Measurements from ENCODE around the gene KRT78.

KRT78 gene

DNA sequence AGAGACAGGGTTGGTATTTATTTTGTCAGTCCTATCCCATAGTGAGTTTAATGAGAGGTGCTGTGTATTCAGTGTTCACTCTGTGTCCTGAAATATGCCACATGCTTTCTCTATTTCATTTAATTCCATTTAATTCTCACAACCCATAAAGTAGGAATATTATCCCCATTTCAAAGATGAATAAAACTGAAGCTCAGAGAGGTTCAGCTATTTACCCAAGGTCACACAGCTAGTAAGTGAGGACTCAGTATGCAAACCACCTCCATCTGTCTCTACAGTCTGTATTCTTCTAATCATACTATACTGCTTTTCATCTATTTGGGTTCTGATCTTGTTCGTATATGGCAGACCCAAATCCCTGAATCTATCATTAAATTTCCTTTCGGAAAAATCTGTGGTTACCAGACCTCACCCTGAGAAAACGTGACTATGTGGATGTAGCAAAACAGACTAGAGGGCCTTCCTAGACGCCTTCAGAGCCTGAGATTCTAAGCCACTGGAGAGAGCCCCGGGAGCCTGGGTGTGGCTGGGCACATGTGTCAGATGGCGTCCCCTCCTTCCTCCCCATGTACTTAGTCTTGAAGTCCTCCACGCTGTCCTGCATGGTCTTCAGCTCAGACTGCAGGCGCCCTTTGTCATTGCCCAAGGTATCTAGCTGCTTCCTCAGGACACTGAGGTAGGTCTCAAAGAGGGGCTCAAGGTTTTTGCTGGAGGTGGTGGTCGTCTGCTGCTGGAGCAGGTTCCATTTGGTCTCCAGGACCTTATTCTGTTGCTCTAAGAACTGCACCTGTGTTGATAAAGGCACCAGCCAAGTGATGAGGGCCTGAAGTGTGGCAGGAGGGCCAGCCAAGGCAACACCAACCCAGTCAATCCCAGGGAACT lies 37.4 kb downstream of the KRT78 start:
- Histone ChIP-seq H3K4me3 (ENCODE audit: insufficient read depth, low read depth, low read length) (no peak overlapping the region), H3K27me3 (ENCODE audit: control insufficient read depth, insufficient read depth, low read length, poor library complexity, severe bottlenecking) (no peaks in the 10 kb centered on the region), H3K4me1 (ENCODE audit: control insufficient read depth, insufficient read depth, low read length) (no peaks in the 10 kb centered on the region), H3K36me3 (ENCODE audit: control insufficient read depth, insufficient read depth, low read length) (no peaks in the 10 kb centered on the region), H3K9me3 (ENCODE audit: control insufficient read depth, low read length) (no peaks in the 10 kb centered on the region), H3K27ac (ENCODE audit: insufficient read depth, low read depth, low read length, poor library complexity, severe bottlenecking) (no peak overlapping the region)
- WGBS, 2 experiments, result 92% methylated on average over 9 of the region's 9 CpGs

DNA sequence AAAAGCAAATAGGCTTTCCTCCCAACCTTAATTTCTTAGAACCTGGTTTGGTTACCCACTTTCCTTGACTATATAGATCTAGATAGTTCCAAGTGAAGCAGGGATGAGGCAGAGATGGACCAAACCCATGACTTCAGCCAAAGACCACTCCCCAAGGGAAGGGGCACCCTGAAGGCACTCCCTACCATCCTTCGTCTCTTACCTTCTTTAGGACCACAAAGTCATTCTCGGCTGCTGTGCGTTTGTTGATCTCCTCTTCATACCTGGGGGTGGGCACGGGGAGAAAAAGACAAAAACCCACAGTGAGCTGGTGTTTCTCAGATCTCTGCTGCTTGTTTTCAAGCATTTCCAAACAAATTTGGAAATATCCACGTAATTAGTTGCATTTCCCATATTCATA lies 38.2 kb downstream of the KRT78 start:
- Histone ChIP-seq H3K9me3 (ENCODE audit: control insufficient read depth, low read length) (no peaks in the 10 kb centered on the region), H3K27ac (ENCODE audit: insufficient read depth, low read depth, low read length, poor library complexity, severe bottlenecking) (no peak overlapping the region), H3K4me3 (ENCODE audit: insufficient read depth, low read depth, low read length) (no peak overlapping the region), H3K4me1 (ENCODE audit: control insufficient read depth, insufficient read depth, low read length) (no peaks in the 10 kb centered on the region), H3K27me3 (ENCODE audit: control insufficient read depth, insufficient read depth, low read length, poor library complexity, severe bottlenecking) (no peaks in the 10 kb centered on the region), H3K36me3 (ENCODE audit: control insufficient read depth, insufficient read depth, low read length) (no peaks in the 10 kb centered on the region)
- WGBS, 2 experiments, result 71 to 72% methylated on average over 5 of the region's 5 CpGs

DNA sequence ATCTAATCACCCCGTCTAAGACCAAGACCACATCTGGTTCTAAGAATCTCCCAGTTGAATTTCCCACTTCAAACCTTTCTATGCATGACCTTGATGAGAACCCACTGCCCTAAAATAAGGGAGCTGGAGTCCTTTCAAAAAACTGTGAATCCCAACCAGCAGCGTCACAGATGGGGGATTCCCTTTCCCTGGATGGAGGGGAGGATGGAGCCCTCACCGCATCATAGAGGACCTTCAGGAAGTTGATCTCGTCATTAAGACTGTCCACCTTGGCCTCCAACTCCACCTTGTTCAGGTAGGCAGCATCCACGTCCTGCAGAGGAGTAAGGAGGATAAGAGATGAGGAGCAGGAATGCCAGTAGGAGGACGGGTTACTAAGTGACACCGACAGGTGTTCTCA lies 39.6 kb downstream of the KRT78 start:
- H3K27ac ChIP-seq (ENCODE audit: insufficient read depth, low read depth, low read length, poor library complexity, severe bottlenecking), result no peak overlapping the region
- H3K9me3 ChIP-seq (ENCODE audit: control insufficient read depth, low read length), result no peaks in the 10 kb centered on the region
- no peaks in the 10 kb centered on the region for H3K27me3 ChIP-seq (ENCODE audit: control insufficient read depth, insufficient read depth, low read length, poor library complexity, severe bottlenecking)
- H3K4me1 ChIP-seq (ENCODE audit: control insufficient read depth, insufficient read depth, low read length), result peaks cover 6% of the 10 kb centered on the region
- WGBS, 2 experiments, result 91% methylated on average over 7 of the region's 7 CpGs
- H3K4me3 ChIP-seq (ENCODE audit: insufficient read depth, low read depth, low read length), result no peak overlapping the region
- no peaks in the 10 kb centered on the region for H3K36me3 ChIP-seq (ENCODE audit: control insufficient read depth, insufficient read depth, low read length)

DNA sequence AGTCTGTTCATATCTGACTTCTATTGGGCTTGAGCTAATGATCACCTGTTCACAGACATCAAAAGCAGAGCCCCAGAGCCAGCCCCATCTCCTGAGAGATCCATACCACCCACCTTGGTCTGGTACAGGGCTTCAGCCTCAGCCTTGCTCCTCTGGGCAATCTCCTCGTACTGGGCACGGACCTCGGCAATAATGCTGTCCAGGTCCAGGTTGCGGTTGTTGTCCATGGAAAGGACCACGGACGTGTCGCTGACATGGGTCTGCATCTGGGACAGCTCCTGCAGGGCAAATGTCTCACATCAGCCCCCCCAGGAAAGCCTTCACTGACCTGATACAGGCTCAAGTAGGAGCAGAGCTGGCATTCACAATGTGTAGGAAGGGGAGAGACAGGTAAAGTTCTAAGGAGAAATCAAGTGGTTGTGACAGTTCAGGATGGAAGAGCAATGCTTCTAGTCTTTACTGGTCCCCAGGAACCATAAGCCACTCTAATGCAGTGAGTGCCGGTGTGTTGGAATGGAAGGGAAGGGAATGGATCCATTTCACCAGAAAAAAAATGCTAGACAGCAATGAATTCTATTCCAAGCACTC lies 40.1 kb downstream of the KRT78 start:
- H3K4me1 ChIP-seq (ENCODE audit: control insufficient read depth, insufficient read depth, low read length), result peaks cover 6% of the 10 kb centered on the region
- H3K36me3 ChIP-seq (ENCODE audit: control insufficient read depth, insufficient read depth, low read length), result no peaks in the 10 kb centered on the region
- H3K9me3 ChIP-seq (ENCODE audit: control insufficient read depth, low read length), result no peaks in the 10 kb centered on the region
- no peak overlapping the region for H3K27ac ChIP-seq (ENCODE audit: insufficient read depth, low read depth, low read length, poor library complexity, severe bottlenecking)
- no peaks in the 10 kb centered on the region for H3K27me3 ChIP-seq (ENCODE audit: control insufficient read depth, insufficient read depth, low read length, poor library complexity, severe bottlenecking)
- WGBS, 2 experiments, result 95 to 97% methylated on average over 8 of the region's 8 CpGs
- no peak overlapping the region for H3K4me3 ChIP-seq (ENCODE audit: insufficient read depth, low read depth, low read length)

DNA sequence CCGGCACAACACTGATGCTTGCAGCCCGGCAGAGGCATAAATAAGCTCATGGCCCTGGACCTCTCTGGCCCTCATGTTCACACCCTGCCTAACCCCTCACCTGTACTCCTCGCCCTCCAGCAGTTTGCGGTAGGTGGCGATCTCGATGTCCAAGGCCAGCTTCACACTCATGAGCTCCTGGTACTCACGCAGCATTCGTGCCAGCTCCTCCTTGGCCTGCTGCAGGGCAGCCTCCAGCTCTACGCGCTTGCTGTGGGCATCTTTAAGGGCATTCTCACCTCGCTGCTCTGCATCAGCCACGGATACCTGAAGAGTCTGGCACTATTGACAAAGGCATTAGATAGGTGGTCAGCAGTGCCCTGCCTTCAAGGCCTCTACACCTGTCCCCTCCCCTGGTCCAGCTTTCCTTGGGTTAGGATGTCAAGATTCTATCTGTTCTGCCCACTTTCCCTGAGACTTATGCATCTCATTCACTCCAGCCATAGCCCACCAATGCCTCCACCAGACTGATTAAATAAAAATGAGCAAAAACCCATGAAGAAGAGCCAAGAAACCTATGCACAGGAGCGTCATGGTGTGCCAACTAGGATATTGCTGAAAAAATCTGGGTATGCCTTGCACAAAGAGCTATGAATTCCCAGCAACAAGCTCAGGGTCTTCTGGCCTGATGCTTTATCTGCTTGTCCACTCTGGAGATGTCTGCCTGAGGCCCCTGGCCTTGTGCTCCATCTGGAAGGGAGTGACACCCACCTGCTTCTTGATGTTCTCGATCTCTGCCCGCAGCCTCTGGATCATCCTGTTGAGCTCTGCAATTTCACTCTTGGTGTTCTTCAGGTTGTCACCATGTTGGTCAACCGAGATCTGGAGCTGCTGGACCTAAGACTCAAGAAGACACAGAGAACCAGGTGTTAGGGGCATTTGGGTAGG lies 41.0 kb downstream of the KRT78 start:
- H3K9me3 ChIP-seq (ENCODE audit: control insufficient read depth, low read length), result no peaks in the 10 kb centered on the region
- H3K4me1 ChIP-seq (ENCODE audit: control insufficient read depth, insufficient read depth, low read length), result peaks cover 6% of the 10 kb centered on the region
- H3K36me3 ChIP-seq (ENCODE audit: control insufficient read depth, insufficient read depth, low read length), result no peaks in the 10 kb centered on the region
- 93 to 94% methylated on average over 16 of the region's 16 CpGs for WGBS, 2 experiments
- no peak overlapping the region for H3K27ac ChIP-seq (ENCODE audit: insufficient read depth, low read depth, low read length, poor library complexity, severe bottlenecking)
- no peak overlapping the region for H3K4me3 ChIP-seq (ENCODE audit: insufficient read depth, low read depth, low read length)
- H3K27me3 ChIP-seq (ENCODE audit: control insufficient read depth, insufficient read depth, low read length, poor library complexity, severe bottlenecking), result no peaks in the 10 kb centered on the region

DNA sequence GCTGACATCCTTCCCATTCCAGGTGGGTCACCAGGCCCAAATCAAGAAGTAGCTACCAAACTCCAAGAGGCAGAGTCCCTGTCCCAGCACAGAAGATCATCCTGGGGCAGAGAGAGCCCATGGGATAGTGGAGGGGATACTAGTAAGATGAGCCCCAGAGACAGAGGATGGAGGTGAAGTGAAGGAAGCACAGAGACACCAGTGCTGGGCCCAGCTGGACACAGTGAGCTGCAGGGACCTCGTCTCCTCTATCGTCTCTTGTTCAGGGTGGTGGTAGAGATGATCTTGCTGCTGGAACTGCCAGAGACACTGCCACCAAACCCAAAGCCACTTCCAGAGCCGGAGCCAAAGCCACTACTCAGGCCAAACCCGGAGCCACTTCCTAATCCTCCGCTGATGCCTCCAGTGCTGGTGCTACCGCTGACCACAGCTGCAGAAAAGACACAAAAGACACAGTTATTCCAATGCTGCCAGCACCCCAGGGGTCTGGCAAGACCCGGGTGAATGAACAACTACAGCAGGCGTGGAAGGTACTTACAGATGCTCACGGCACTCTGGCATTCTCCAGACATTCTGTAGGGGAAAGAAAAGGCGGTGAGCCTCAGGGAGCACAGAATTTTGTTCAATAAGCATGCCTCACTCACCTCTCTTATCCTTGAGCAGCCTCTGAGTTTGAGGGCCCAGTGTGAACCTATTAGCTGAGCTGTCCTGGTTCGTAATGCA lies 41.8 kb downstream of the KRT78 start:
- H3K4me1 ChIP-seq (ENCODE audit: control insufficient read depth, insufficient read depth, low read length), result peaks cover 6% of the 10 kb centered on the region
- no peaks in the 10 kb centered on the region for H3K27me3 ChIP-seq (ENCODE audit: control insufficient read depth, insufficient read depth, low read length, poor library complexity, severe bottlenecking)
- 70 to 76% methylated on average over 11 of the region's 11 CpGs for WGBS, 2 experiments
- no peak overlapping the region for H3K27ac ChIP-seq (ENCODE audit: insufficient read depth, low read depth, low read length, poor library complexity, severe bottlenecking)
- H3K36me3 ChIP-seq (ENCODE audit: control insufficient read depth, insufficient read depth, low read length), result no peaks in the 10 kb centered on the region
- H3K9me3 ChIP-seq (ENCODE audit: control insufficient read depth, low read length), result no peaks in the 10 kb centered on the region
- H3K4me3 ChIP-seq (ENCODE audit: insufficient read depth, low read depth, low read length), result no peak overlapping the region

DNA sequence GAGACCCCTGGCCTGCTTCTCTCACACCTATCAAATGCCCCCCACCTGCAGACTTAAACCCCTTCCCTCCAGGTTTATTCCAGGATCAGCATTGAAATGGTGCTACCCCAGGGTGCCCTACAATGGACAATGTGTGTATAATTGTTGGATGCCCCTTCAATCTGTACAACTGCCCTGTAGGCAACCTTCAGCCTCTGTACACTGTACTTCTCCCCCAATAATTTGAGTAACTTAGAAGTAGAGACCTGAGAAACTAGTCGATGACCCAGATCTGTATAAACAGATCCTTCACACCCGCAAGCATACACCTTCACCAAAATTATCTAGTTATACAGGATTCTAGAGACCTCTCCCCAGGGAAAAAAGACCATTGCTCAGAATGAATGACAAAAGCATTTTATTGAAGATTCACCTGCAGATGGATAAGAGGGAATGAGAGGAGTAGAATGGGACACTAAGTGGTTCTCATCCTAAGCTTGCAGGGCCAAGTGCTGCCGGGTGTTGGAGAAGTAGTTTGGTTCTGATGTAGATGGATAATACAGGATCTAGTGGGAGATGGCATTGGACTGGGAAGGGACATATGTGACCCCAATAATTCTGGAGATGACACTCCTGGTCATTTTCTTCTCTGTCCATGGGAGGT lies 42.5 kb downstream of the KRT78 start:
- H3K4me1 ChIP-seq (ENCODE audit: control insufficient read depth, insufficient read depth, low read length), result peaks cover 6% of the 10 kb centered on the region
- no peak overlapping the region for H3K4me3 ChIP-seq (ENCODE audit: insufficient read depth, low read depth, low read length)
- H3K27ac ChIP-seq (ENCODE audit: insufficient read depth, low read depth, low read length, poor library complexity, severe bottlenecking), result no peak overlapping the region
- no peaks in the 10 kb centered on the region for H3K9me3 ChIP-seq (ENCODE audit: control insufficient read depth, low read length)
- no peaks in the 10 kb centered on the region for H3K36me3 ChIP-seq (ENCODE audit: control insufficient read depth, insufficient read depth, low read length)
- H3K27me3 ChIP-seq (ENCODE audit: control insufficient read depth, insufficient read depth, low read length, poor library complexity, severe bottlenecking), result no peaks in the 10 kb centered on the region
- WGBS, 2 experiments, result 94 to 100% methylated on average over 3 of the region's 3 CpGs

DNA sequence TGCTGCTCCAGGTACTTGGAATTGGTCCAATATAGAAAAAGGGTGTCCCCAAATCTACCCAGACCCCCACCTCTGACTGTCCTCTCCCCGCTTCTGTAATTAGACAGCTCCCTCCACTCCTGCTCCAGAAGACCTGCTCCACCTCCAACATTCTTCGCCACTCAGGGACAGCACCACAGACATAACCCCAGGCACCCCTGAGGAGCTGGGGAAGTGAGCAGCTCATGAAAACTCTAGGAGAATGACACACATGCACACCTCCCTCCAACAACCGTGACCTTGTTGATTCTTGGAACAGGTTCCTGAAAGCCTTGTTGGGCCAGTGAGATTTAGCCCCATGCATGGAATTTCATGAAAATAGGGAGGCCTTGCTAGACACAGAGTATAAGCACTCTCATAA lies 43.1 kb downstream of the KRT78 start:
- Histone ChIP-seq H3K27ac (ENCODE audit: insufficient read depth, low read depth, low read length, poor library complexity, severe bottlenecking) (no peak overlapping the region), H3K4me1 (ENCODE audit: control insufficient read depth, insufficient read depth, low read length) (peaks cover 6% of the 10 kb centered on the region), H3K27me3 (ENCODE audit: control insufficient read depth, insufficient read depth, low read length, poor library complexity, severe bottlenecking) (no peaks in the 10 kb centered on the region), H3K9me3 (ENCODE audit: control insufficient read depth, low read length) (no peaks in the 10 kb centered on the region), H3K36me3 (ENCODE audit: control insufficient read depth, insufficient read depth, low read length) (no peaks in the 10 kb centered on the region), H3K4me3 (ENCODE audit: insufficient read depth, low read depth, low read length) (no peak overlapping the region)
- 95 to 96% methylated on average over 3 of the region's 3 CpGs for WGBS, 2 experiments

DNA sequence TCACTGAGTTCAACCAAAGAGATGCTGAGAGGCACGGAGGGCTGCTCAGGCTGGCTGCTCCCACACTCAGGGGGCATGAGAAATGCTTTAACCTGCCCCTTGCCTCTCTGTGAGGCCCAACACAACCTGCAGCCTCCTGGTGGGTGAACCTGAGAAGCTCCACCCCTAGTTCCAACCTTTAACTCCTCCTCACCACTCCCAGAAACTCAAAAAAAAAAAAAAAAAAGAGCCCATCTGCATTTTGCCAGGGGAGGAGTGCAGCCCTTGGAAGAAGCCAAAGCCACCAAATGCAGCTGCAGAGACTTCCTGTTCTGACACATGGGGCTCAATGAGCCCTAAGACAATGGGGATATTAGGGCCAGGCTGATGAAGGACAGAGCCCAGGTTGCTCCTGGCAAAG lies 43.8 kb downstream of the KRT78 start:
- H3K4me3 ChIP-seq (ENCODE audit: insufficient read depth, low read depth, low read length), result no peak overlapping the region
- no peaks in the 10 kb centered on the region for H3K36me3 ChIP-seq (ENCODE audit: control insufficient read depth, insufficient read depth, low read length)
- H3K27ac ChIP-seq (ENCODE audit: insufficient read depth, low read depth, low read length, poor library complexity, severe bottlenecking), result no peak overlapping the region
- no peaks in the 10 kb centered on the region for H3K27me3 ChIP-seq (ENCODE audit: control insufficient read depth, insufficient read depth, low read length, poor library complexity, severe bottlenecking)
- WGBS, 2 experiments, result 39 to 51% methylated on average over 1 of the region's 1 CpG
- H3K4me1 ChIP-seq (ENCODE audit: control insufficient read depth, insufficient read depth, low read length), result peaks cover 6% of the 10 kb centered on the region
- H3K9me3 ChIP-seq (ENCODE audit: control insufficient read depth, low read length), result no peaks in the 10 kb centered on the region

Data from ectodermal cell (in vitro differentiated cells).